Activated effector memory CD4-positive, alpha-beta T cell treated with anti-CD3 and anti-CD28 coated beads, Interleukin-2, amount 50 U/mL, for 16 hours (primary cell): ENCODE data around the gene DIO2.

Experiments
- DNase-seq: peaks from one replicate; pipeline ENCODE4 v3.0.0-alpha.2; 2020

Gene DIO2

GRCh38 chr14:80167793-80168448 is 43.4 kb downstream of the DIO2 start:
- no peak for DNase-seq

DNA sequence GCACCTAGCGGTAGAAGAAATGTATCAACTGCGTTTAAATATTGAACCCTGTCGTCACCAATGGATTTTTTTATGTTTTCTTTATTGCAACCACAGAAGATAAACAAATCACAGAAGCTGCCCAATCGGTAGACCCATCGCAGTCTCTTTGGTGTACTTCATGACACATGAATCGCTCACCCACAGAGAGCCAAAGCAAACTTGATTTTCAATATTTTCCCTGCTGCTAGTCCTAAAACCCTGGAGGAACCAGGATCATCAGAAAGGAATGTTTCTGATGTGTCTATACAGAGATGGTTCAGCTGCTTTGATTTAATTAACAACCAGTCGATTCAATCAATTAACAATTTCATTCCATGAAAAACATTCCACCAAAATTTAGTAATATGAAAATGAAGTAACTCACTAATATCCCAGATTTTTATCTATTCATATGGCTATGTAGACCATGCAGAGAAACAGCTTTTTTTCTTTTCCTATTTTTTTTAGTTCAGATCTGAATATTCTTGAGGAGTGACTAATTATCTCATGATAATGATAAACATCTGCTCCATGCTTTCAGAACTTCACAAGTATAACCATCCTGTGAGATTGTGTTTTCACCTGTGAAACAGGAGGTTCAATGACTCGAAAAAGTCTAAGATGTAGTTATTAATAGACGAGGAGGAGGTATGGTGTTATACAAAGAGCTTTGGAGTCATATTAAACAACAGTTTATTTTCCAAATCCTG is 46.1 kb downstream of the DIO2 start:
- DNase-seq = no peak

GRCh38 chr14:80152763-80153162 is 58.5 kb downstream of the DIO2 start:
- DNase-seq = no peak

GRCh38 chr14:80152166-80152565 is 59.1 kb downstream of the DIO2 start:
- DNase-seq = no peak

DNA sequence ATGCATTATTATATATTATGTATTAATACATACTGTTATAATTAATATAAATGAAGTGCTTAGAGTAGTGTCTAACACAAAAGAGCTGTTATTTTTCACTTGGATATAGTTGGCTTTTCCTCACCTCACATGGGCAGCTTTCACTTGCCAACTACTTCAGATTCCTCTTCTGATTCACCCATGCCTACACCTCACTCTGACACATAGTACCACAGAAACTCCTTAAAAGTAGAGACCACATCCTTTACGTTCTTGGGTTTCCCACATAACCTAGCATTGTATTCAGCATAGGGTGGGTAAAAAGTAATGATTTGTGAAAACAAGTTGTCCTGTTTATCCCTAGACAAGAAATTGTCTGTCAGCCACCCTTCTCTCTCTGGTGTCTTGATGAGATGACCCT is 61.0 kb downstream of the DIO2 start:
- DNase-seq = no peak
